HG03457 (cell line): ENCODE data around the gene GNB3.
"Not testable (repeated sequence)": the region's sequence is repeated elsewhere in the genome, so short reads cannot be mapped to it uniquely, and the experiment has no call there.

Source experiments
- ATAC-seq: cut with Tn5 transposase; IDR thresholded peaks from one replicate; pipeline ENCODE4 v1.9.1; 2021; ENCODE audit warnings: moderate number of reproducible peaks; ENCODE audit not compliant: unreplicated experiment

The GNB3 gene

DNA sequence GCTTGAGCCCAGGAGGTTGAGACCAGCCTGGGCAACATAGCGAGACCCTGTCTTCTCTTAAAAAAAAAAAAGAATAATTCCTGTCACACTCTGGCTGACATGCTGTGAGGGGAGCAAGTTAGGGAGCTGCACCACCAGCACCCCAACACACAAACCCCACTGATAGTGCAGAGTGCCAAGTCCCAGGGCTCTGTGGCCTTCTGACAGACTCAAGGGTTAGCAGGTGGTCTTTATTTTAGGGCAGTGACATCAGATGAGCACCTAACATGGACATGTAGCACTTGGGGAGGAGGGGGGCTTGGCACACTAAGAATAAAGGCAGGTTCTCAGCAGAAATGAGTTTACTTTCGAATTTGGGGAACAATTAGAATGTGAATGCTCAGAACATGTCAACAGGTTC lies 18.1 kb downstream of the GNB3 start:
- no peak for ATAC-seq

DNA sequence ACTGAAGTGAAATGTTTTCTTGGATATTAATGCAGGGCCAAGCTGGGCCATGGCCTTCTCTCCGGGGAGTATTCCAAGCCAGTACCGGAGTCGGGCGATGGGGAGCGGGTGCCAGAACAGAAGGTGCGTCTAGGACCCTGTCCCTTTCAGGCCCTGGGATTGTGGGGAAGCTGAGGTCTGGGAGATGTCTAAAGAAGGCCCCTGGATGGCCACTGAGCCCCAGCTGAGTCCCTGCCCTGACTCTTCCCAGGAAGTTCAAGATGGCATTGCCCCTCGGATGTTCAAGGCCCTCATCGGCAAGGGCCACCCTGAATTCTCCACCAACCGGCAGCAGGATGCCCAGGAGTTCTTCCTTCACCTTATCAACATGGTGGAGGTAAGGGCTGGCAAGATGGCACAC lies 19.4 kb downstream of the GNB3 start:
- ATAC-seq: no peak

DNA sequence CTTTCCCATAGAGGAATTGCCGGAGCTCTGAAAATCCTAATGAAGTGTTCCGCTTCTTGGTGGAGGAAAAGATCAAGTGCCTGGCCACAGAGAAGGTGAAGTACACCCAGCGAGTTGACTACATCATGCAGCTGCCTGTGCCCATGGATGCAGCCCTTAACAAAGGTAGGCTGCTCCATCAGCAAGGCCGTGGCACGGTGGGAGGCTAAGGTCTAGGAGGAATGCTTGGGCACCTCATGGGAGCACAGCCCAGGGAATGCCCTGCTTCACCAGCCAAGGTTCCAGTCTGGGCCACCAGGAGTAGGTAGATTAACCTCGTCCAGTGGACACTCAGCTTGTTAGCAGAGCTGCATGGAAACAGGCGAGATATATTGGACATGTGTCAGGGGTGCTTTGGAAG lies 20.2 kb downstream of the GNB3 start:
- ATAC-seq: no peak

DNA sequence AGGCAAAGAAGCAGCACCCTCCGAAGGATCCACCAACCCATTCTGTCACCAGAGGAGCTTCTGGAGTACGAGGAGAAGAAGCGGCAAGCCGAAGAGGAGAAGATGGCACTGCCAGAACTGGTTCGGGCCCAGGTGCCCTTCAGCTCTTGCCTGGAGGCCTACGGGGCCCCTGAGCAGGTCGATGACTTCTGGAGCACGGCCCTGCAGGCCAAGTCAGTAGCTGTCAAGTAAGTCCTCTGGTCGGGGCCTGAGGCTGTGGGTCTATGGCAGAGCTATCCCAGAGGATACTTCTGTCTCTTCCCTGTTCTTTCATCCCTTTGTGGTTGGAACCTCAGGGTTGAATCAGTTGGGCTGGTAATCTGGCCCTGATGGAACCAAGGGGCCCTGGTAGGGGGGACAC lies 20.7 kb downstream of the GNB3 start:
- ATAC-seq: no peak

DNA sequence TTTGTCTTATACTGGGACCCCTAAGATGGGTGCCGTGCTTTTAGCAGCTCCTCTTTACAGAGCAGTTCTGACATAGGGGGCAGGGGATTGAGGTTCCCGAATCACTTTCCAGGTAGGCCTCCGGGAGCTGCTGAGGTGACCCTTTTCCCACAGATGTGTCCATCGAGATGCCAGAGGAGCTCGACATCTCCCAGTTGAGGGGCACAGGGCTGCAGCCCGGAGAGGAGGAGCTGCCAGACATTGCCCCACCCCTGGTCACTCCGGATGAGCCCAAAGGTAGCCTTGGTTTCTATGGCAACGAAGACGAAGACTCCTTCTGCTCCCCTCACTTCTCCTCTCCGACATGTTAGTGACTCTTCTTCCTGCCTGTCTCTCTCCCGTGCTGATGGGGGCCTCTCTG lies 22.3 kb downstream of the GNB3 start:
- no peak for ATAC-seq

DNA sequence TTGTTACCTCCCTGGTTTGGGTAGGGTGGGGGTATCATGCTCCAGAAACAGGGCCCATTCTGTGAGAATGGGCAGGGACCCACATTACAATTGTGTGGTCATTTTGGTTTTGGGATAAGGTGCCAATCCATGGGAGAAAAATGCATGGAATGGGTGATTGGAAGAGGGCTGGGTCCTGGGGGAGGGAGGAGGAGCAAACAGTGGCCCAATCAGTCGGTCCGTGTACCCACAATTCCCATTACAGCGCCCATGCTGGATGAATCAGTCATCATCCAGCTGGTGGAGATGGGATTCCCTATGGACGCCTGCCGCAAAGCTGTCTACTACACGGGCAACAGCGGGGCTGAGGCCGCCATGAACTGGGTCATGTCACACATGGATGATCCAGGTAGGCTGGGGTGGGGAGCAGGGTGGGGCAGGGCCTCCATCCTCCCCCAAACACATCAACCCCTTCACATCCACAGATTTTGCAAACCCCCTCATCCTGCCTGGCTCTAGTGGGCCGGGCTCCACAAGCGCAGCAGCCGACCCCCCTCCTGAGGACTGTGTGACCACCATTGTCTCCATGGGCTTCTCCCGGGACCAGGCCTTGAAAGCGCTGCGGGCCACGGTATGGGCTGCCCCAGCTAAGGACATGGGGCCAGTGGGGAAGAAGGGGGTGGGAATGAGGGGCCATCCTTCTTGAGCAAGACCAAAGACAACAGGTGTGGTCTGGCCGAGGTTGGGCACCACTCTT lies 23.0 kb downstream of the GNB3 start:
- ATAC-seq: no peak

DNA sequence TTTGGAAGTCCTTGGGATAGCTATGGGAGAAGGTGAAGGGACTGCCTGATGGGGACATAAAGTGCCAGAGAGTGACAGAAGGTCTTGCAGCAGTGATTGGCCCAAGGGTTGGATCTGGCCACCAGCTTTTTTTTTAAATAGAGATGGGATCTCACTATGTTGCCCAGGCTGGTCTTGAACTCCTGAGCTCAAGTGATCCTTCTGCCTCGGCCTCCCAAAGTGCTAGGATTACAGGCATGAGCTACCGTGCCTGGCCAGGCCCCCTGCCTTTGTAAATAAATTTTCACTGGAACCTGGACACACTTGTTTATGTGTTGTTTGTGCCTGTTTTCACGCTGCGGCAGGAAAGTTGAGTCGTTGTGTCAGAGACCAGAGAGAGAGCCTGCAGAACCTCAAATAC lies 24.6 kb downstream of the GNB3 start:
- not testable (repeated sequence) for ATAC-seq

DNA sequence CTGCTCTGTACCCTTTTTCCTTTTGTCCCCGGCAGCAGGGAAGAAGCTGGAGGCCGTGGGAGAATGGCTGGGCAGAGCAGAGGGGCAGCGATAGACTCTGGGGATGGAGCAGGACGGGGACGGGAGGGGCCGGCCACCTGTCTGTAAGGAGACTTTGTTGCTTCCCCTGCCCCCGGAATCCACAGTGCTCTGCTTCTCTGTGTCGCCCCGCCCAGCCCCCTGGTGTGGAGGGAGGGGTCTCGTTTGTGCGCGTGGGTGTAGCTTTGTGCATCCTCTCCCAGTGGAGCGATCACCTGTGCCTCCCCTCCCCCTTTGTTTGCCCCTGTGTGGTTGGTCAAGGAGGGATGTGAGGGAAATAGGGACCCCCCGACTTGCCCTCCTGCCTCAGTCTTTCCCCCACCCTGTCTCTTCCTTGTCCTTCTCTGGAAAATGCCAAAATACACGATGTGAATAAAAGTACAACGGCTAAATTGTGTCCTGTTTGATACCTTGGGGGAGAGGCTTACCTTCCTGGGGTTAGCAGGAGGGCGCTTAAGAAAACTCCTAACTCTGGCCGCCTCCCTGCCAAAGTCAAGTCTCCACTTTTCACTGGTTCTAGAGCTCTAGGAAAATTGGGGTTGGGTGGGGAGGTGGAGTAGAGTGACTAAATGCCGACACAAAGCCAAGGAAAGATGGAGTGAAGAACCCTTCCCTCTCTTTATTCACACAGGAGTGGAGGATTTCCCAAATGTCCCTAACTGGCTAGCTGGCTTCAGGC lies 25.6 kb downstream of the GNB3 start:
- no peak for ATAC-seq

DNA sequence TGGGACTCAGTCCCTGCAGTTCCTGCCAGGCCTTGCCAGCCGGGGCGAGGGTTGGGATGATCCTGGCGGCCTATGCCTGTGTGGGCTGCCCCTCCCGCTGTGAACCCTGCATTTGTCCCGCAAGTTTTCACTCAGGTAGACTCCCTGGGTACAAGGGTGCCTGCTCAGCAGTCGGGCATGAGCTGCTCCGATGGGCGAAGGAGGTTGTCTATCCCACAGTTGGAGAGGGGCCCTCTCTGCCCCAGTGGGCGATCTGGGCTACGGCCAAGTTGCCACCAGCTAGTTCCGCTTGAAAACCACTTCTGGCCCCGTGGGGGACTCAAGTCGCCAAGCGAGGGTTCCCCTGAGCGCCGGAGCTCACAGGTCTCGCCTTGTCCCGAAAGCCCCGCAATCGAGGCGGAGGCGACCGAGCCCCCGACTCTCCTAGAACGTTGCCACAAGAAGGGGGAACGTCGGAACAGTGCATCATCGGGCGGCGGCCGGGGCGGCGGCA lies 26.2 kb downstream of the GNB3 start:
- no peak for ATAC-seq

DNA sequence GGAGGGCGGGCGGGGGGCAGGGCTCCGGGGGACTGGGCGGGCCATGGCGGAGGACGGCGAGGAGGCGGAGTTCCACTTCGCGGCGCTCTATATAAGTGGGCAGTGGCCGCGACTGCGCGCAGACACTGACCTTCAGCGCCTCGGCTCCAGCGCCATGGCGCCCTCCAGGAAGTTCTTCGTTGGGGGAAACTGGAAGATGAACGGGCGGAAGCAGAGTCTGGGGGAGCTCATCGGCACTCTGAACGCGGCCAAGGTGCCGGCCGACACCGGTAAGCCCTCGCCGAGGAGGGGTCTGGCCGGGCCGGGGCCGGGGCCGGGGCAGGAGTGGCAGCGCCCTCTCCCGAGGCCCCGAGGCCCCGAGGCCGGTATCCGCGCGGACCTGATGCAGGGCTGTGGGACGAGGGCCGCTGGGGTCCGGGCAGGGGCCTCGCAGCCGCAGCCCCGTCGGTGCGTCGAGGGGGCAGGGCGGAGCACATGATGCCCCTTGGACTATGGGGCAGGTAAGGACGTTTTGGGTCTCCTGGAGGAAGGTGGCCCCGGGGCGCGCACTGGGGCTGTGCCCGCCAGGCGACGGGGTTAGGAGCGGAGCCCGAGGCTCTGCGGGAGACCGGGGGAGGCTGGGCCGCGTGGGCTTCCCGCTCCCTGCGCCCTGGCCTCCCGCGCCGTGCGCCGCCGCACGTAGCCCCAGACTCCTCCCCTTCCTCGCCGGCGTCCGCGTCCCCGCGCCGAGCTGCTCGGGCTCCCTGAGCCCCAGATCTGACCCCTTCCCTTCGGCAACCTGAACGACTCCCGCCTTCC lies 26.9 kb downstream of the GNB3 start, which contains the start of gene TPI1:
Gene TPI1, plus strand, starts transcription at position 119 of the 798 bp plus-strand sequence. Its CDS starts 36 bp downstream, at position 155.
- ATAC-seq: no peak

DNA sequence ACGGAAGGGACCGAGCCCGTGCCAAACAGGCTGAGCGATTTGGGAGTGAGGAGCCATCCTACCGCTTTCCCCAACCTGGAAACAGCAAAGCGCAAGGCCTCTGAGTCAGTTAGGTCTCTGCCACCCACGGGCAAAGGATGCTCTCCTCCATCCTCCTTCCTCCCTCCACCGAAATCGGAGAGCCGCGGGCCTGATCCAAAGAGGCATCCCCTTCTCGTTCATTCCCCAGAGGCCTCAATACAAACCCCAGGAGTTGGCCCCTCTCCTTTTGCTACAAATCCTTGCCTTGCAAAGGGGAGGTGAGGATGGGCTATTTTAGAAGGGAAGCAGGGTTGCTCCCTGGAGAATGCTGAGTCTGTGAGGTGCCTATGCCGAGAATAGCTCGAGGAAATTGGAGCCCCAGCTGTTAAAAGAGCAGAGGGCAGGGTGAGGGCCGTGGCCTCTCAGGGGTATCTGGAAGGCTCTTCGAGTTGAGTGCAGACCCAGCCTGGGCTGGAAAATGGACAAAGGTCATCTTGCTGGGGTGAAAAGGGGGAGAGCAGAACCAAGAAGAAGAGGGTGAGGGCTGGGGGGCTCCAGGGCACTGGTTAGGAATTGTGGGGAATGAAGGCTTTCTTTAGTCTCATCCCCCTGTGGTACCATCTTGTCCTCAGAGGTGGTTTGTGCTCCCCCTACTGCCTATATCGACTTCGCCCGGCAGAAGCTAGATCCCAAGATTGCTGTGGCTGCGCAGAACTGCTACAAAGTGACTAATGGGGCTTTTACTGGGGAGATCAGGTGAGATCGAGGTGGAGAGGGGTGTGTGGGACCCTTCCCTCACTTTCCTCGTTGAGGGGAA lies 27.7 kb downstream of the GNB3 start:
- no peak for ATAC-seq

DNA sequence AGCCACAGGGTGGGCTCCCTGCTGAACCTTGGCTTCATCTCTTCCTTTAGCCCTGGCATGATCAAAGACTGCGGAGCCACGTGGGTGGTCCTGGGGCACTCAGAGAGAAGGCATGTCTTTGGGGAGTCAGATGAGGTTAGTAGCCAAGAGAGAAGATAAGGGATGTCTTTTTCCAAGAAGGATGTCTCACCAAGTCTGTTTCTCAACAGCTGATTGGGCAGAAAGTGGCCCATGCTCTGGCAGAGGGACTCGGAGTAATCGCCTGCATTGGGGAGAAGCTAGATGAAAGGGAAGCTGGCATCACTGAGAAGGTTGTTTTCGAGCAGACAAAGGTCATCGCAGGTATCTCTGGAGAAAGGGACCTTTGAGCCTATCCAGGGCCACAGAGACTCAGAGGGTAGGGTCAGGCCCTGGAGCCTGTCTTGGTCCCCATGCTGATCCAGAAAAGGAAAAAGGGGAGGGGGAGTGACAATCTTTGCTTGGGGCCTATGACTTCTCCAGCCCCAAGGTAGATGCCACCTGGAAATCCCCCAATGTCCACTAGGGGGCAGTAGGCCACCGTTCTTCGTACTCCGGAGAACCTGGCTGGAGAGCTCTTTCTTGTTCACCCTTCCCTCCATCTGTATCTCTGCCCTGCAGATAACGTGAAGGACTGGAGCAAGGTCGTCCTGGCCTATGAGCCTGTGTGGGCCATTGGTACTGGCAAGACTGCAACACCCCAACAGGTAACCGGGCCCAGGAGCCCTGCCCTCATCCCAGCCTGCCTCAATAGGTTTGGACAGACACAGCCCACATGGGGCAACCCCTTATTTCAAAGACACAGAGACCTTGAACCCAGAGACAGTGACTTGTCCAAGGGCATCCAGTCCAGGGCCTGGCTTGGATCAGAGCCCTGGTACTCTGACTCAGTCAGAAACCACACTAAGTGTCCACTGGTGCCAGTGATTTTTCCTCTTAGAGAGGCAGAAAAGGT lies 28.6 kb downstream of the GNB3 start:
- no peak for ATAC-seq

DNA sequence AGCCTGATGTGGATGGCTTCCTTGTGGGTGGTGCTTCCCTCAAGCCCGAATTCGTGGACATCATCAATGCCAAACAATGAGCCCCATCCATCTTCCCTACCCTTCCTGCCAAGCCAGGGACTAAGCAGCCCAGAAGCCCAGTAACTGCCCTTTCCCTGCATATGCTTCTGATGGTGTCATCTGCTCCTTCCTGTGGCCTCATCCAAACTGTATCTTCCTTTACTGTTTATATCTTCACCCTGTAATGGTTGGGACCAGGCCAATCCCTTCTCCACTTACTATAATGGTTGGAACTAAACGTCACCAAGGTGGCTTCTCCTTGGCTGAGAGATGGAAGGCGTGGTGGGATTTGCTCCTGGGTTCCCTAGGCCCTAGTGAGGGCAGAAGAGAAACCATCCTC lies 29.6 kb downstream of the GNB3 start:
- ATAC-seq: not testable (repeated sequence)

DNA sequence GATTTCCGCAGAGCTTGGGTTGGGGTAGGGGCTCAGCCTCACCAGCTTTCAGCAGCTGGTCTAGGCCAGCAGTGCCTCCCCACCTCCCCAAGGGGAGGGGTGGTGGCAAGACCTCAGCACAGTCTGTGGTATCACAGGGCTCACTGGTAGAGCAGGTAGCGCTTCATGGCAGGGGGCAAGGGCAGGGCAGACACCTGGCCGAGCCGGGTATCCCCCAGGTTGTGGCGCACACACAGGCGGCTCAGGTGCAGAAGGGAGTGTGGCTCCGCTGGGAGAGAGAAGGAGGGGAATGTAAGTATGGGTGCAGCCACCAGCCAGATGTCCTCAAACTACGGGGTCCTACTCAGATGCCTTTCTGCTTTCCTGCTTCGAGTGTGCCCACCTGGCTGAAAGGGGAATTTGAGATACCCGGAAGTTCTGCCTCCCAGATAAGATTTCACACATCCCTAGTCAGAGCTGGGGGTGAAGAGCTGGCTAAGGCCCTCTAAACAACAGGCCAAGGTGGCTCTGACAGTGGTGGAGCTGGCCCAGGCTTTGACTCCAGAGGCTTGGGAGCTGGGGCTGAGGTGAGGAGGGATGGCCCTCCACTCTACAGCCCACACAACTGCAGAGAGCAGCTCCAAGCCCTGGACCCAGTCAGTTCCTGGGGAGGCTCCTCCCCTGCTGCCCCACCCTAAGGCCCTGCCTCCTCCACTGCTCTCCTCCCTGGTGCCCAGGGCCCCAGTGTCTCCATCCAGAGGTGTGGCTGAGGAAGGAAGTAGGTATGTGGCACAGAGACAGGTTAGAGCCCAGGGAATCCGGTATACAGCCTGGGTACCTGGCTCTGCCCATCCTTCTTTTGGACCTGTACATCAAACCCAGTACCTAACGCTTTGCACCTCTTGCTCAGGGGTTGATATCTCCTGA lies 30.6 kb downstream of the GNB3 start:
- no peak for ATAC-seq

DNA sequence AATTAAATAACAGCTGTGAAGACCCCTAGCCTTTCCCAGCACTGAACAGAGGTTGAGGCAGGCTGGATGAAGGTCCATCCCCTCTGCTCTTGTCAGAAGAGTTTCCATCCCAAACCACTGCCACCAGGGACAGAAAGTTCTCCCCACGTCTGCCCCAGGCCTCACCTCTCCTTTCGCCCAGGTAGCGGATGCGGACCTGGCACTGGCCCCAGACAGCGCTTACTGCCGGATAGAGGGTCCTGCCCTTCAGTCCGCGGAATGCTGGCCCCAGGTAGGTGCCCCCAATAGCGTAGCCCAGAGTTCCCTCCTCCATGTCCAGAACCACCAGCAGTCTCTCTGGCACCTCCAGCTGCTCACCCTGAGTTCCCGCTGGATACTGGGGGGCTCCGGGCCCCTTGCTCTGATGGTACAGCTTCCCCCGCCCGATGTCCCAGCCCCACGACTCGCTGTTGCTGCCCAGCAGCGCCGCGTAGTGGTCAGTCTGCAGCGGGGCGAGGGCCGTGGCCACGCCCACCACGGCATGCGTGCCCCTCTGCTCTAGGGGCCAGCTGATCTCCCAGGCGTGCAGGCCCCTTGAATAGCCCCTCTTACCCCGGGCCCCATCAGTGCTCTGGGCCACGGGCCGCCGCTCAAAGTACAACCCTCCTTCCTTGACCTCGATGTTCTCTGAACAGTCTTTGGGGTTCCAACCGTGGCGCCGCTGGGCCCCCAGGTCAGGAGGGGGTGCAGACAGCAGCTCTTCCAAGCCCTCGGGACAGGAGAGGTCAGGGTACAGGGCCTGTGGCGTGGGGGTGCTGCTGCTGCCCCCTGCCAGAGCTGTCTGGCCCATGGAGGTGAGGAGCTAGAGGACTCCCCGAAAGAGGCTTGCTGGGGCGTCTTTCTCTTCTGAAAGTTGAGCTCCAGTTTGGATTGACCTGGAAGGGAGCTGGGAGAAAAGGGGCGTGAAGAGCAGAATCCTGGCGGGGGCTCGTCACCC lies 31.6 kb downstream of the GNB3 start:
- ATAC-seq: no peak

DNA sequence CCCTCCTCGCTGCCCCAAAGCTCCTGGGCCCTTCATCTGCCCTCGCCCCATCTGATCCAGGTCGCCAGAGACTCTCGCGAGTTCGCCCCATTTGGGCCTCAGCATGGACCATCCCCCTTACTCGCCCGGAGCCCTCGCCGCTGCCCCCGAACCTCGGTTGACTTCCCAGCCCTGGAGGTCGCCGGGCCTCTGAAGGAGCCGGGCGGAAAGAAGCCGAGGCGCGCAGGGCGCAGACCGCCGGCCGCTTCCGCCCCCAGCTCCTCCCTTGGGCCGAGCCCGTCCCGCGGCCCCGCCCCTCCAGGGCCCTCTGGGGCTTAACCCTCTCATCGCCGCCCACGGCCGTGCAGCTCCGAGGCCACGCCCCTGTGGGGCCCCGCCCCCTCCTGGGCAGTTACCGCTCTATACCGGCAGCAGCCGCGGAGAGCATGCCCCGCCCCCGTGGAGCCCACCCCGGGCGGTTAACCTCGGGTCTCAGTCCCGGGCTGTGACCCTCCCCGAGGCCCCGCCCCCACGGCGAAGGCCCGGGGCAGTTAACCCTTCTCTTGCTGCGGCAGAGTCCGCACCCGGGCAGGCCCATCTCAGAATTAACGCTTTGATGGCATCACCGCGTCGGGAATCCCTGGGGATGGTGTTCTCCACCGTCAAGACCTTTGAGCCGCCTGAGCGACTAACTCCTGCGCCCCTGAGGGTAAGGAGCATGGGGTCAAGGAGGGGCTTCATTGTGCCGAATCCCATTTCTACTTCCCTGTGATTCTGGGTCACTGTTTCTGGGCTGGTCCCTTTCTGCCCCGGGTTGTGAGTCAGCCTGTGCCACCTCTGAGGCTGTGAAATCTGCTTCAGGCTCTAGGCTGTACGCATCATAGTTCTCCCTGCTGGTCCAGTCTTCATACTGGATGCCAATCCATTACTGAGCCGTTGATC lies 32.6 kb downstream of the GNB3 start, which contains the start of gene SPSB2:
Gene SPSB2, minus strand, starts transcription at position 210 of the 921 bp plus-strand sequence. CDS start 402 bp downstream, outside the sequence.
- ATAC-seq: peak; percentile 61
